Esophagus muscularis mucosa (tissue), 3 donors: ENCODE results near the gene PCGF1.

ENCODE experiments used
- POLR2A ChIP-seq: fragments of 450-650 bp; IDR thresholded peaks from one replicate; pipeline ENCODE4 v1.6.1; 2017; ENCODE audit warnings: antibody characterized with exemption, moderate library complexity, mild to moderate bottlenecking, low read depth
- POLR2AphosphoS5 ChIP-seq, 2 donors: sonication (generic); formaldehyde crosslinking; IDR thresholded peaks; one replicate each; pipeline ENCODE4 v1.6.1; 2017; ENCODE audit warnings: antibody characterized with exemption in 2 of 2
- TF ChIP-seq, protein P1 (sequence below), 3 experiments: fragments of 200-600 bp in 2 of 3; fragments of 450-650 bp in 1 of 3; sonication (generic) in 2 of 3; IDR thresholded peaks; one replicate each; pipeline ENCODE4 v1.5.1; 2017 to 2019; ENCODE audit warnings: antibody characterized with exemption in 3 of 3, mild to moderate bottlenecking in 2 of 3, moderate library complexity in 1 of 3

DNA sequence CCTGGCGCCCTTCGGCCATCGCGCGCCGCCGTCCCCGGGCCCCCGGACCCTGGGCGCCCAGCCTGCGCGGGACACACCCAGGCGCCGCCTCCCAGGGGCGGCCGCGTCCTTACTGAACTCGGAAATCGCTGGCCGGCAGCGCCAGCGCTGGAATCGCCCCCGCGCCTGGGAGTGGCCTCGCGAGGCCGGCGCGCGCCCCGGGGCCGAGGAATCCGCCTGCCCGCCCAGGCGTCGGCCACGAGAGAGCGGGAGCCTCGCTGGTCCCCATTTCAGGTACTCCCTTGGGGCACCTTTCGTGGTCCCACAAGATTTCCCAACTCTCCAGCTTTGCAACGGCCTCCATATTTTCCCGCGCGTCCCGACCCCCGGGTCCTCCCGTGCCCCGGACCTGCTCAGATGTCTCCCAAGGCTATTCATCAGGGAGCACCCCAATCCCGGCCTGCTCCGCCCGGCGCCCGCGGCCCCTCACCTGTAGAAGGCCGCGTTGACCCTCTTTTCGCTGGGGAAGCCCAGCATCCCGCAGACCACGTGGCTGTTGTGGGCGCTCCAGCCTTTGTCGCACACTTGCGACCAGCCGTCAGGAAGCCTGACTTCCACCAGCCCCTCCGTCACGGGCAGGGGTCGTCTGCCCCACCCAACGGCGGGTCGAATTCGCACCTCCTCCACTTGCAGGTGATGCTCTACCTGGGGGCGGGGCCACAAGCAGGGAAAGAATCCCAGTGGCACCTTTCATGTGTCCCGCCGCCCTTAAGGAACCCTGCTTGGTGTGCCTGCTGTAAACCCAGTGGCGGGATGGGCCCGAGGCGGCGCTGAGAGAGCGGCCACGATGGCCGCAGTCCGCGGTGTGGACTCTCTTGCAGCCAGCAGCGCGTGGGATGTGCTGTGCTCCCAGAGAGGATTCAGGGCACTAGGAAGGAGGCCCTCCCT is 41.7 kb upstream of the PCGF1 start:
- TF ChIP-seq, protein P1, sequence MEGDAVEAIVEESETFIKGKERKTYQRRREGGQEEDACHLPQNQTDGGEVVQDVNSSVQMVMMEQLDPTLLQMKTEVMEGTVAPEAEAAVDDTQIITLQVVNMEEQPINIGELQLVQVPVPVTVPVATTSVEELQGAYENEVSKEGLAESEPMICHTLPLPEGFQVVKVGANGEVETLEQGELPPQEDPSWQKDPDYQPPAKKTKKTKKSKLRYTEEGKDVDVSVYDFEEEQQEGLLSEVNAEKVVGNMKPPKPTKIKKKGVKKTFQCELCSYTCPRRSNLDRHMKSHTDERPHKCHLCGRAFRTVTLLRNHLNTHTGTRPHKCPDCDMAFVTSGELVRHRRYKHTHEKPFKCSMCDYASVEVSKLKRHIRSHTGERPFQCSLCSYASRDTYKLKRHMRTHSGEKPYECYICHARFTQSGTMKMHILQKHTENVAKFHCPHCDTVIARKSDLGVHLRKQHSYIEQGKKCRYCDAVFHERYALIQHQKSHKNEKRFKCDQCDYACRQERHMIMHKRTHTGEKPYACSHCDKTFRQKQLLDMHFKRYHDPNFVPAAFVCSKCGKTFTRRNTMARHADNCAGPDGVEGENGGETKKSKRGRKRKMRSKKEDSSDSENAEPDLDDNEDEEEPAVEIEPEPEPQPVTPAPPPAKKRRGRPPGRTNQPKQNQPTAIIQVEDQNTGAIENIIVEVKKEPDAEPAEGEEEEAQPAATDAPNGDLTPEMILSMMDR (IDR thresholded peaks at IDR 0.05), result peak in 1 of 3 experiments; percentile 9
- no peak for TF ChIP-seq POLR2A
- TF ChIP-seq POLR2AphosphoS5 (IDR thresholded peaks at IDR 0.05), result peak in 1 of 2 donors; percentile 32
